Vagina (tissue), 2 donors: Measurements from ENCODE around the gene AJAP1.

Experiments
- CTCF ChIP-seq, 3 experiments: fragments of 450-650 bp in 2 of 3; fragments of 200-600 bp in 1 of 3; sonication (generic) in 1 of 3; IDR thresholded peaks; one replicate each; pipeline ENCODE4 v1.5.1; 2017 to 2019; ENCODE audit warnings: antibody characterized with exemption in 3 of 3, mild to moderate bottlenecking in 2 of 3, moderate library complexity in 2 of 3
- POLR2AphosphoS5 ChIP-seq, 2 donors: sonication (generic); formaldehyde crosslinking; IDR thresholded peaks; one replicate each; pipeline ENCODE4 v1.9.0; 2017; ENCODE audit warnings: antibody characterized with exemption in 2 of 2, mild to moderate bottlenecking in 2 of 2, low read depth in 1 of 2; ENCODE audit not compliant: insufficient read depth in 1 of 2

DNA sequence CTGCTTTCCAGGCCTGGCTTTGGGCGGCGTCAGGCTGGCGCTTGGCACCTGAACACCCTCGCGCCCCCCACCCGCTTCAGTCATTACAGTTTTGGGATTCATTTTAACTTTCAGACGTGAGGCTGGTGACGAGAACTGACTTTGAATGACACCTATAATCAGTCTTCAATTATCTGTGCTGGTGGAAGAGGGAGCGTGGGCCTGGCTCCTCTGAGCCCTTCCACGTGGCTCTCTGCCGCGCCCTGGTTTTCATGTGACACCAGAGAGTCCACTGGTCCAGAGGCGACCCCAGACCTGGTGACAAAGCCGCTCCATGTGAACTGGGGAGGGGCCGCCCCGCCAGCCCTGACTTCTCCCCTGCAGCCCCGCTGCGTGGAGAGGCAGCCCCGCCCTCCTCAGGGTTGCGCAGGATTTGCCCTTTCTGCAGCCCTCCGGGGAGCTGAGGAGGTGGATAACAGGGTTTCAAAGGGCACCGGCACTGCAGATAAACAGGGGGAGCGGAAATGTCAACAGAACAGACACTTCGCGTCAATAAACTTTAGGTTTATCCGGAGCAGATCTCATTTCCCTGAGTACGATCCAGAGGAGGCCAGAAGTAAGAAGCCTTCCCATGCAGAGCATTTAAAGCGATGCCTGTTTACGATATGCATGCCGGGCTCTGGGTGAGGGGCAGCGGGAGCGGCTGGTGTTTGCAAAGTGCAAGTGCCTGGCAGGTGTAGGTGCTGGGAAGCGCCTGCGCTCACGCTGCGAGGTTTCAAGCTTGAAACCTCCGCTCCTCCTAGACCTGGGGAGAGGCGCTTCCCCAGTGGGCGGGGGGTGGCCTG, 56.4 kb downstream of the AJAP1 start:
- TF ChIP-seq CTCF (IDR thresholded peaks at IDR 0.05) (no peak), POLR2AphosphoS5 (IDR thresholded peaks at IDR 0.05; ENCODE audit: insufficient read depth in 1 of 2, low read depth in 1 of 2) (no peak)
